Common myeloid progenitor, CD34-positive (primary cell): ENCODE measurements around the gene TNFSF13.

Experiments
- CTCF ChIA-PET: fragments of 350-600 bp; sonication (Branson Sonifier 250); formaldehyde crosslinking; loops from one replicate; lab custom pipeline; 2021; ENCODE audit warnings: antibody characterized with exemption; lab: Charles Lee
- POLR2A ChIA-PET: fragments of 350-600 bp; sonication (Branson Sonifier 250); formaldehyde crosslinking; loops from one replicate; lab custom pipeline; 2021; ENCODE audit warnings: antibody characterized with exemption; lab: Charles Lee
- DNase-seq, 3 donors: peaks; one replicate each; pipeline versions ENCODE4 v3.0.0 to v3.0.0-alpha.2; 2013
- H3K27ac ChIP-seq, 2 experiments: 1 replicate in 1 of 2; 2 replicates in 1 of 2; pipeline ENCODE4 v1.7.0; 2013; ENCODE audit warnings: inconsistent platforms in 2 of 2, low read length in 2 of 2, mild to moderate bottlenecking in 2 of 2, low read depth in 1 of 2, moderate library complexity in 1 of 2; ENCODE audit not compliant: severe bottlenecking in 2 of 2, insufficient read depth in 1 of 2, poor library complexity in 1 of 2
- H3K27me3 ChIP-seq, 5 experiments: replicated peaks in 2 of 5; 1 replicate in 3 of 5; 2 replicates in 2 of 5; pipeline versions ENCODE4 v1.6.1 to v1.7.0; 2013; ENCODE audit warnings: low read length in 4 of 5, mild to moderate bottlenecking in 2 of 5, moderate library complexity in 2 of 5, inconsistent platforms in 1 of 5; ENCODE audit not compliant: insufficient read depth in 5 of 5, control insufficient read depth in 4 of 5
- H3K36me3 ChIP-seq, 4 experiments: 1 replicate in 2 of 4; 2 replicates in 2 of 4; pipeline versions ENCODE4 v1.6.1 to v1.7.0; 2013; ENCODE audit warnings: low read length in 3 of 4, control low read depth in 1 of 4, mild to moderate bottlenecking in 1 of 4; ENCODE audit not compliant: control insufficient read depth in 4 of 4, insufficient read depth in 4 of 4
- H3K4me1 ChIP-seq, 4 experiments: 1 replicate in 3 of 4; 2 replicates in 1 of 4; pipeline versions ENCODE4 v1.6.1 to v1.7.1; 2013; ENCODE audit warnings: low read length in 3 of 4, mild to moderate bottlenecking in 3 of 4, control low read depth in 1 of 4, inconsistent platforms in 1 of 4, moderate library complexity in 1 of 4; ENCODE audit not compliant: control insufficient read depth in 4 of 4, insufficient read depth in 4 of 4; ENCODE audit errors: control extremely low read depth in 1 of 4
- H3K4me3 ChIP-seq, 7 experiments: 1 replicate in 4 of 7; 2 replicates in 3 of 7; pipeline versions ENCODE4 v1.5.1 to v1.7.0; 2013; ENCODE audit warnings: mild to moderate bottlenecking in 7 of 7, low read length in 6 of 7, moderate library complexity in 6 of 7, inconsistent platforms in 2 of 7, low read depth in 2 of 7, control low read depth in 1 of 7; ENCODE audit not compliant: insufficient read depth in 4 of 7, control insufficient read depth in 1 of 7; ENCODE audit errors: extremely low read depth in 1 of 7
- H3K9me3 ChIP-seq, 5 experiments: 1 replicate in 4 of 5; 2 replicates in 1 of 5; pipeline versions ENCODE4 v1.6.1 to v1.7.1; 2013; ENCODE audit warnings: low read length in 4 of 5, mild to moderate bottlenecking in 2 of 5, inconsistent platforms in 1 of 5, low read depth in 1 of 5, moderate library complexity in 1 of 5; ENCODE audit not compliant: control insufficient read depth in 4 of 5, insufficient read depth in 2 of 5; ENCODE audit errors: control extremely low read depth in 1 of 5
- WGBS: methylation state at CpG from one replicate; pipeline ENCODE4 v1.1.5; 2013; ENCODE audit not compliant: insufficient coverage; 5-methylcytosine and 5-hydroxymethylcytosine counted together

Gene TNFSF13

DNA sequence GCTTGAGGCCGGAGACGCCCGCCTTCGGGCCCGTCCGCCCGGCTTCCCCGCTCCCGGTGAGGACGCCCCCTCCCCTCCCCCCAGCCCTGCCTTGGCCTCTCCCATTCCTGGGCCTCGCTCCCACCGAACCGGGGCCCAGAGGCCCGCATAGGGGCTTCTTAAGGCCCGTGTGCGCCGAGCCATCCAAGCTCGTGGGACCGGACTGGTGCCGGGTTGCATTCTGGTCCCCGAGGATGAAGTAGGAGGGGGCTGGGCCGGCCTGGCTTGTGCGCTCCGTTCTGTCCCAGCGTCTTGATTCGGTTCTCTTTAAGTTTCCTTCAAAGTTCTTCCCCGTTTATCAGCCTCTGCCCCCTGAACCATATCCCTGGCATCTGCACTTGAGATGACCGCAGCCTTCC, 3.7 kb downstream of the TNFSF13 start:
- H3K27me3 ChIP-seq = no peaks in the 10 kb centered on the region
- H3K4me3 ChIP-seq = peak overlapping the region; percentile 65 to 84 (median 77)
- CTCF ChIA-PET = interaction anchor here (1.1 to 21.7 kb wide), 4 partner anchors 9 to 47 kb away, joined by 3 to 515 read pairs (median 28); partner anchors contain the start of gene MPDU1
- peaks cover 5 to 34% (median 19%) of the 10 kb centered on the region in 4 experiments for H3K36me3 ChIP-seq
- 1% methylated on average over 27 of the region's 28 CpGs for WGBS
- H3K4me1 ChIP-seq = peaks cover 13 to 60% (median 51%) of the 10 kb centered on the region in 4 experiments
- POLR2A ChIA-PET = interaction anchor here (0.9 to 5.4 kb wide), 2 partner anchors 10 to 48 kb away, joined by 6 to 45 read pairs; no protein-coding TSS in a partner anchor
- DNase-seq = peak in 1 of 3 donors; percentile 27
- H3K9me3 ChIP-seq = no peaks in the 10 kb centered on the region
- H3K27ac ChIP-seq = peak overlapping the region; percentile 70 to 89

DNA sequence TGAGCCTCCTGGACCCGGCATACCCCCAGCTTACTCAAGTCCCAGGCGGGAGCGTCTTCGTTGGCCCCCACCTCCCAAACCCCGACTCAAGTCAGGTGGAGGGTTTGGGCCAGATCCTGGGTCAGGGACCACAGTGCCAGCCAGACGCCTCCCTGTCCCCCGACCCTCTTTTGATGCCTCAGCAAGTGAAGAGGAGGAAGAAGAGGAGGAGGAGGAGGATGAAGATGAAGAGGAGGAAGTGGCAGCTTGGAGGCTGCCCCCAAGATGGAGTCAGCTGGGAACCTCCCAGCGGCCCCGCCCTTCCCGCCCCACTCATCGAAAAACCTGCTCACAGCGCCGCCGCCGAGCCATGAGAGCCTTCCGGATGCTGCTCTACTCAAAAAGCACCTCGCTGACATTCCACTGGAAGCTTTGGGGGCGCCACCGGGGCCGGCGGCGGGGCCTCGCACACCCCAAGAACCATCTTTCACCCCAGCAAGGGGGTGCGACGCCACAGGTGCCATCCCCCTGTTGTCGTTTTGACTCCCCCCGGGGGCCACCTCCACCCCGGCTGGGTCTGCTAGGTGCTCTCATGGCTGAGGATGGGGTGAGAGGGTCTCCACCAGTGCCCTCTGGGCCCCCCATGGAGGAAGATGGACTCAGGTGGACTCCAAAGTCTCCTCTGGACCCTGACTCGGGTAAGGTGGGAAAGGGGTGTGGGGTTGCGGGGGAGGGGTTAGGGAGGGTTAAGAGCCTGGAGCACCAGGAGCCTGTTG, 4.7 kb downstream of the TNFSF13 start:
- Histone ChIP-seq H3K4me1 (peaks cover 13 to 50% (median 40%) of the 10 kb centered on the region in 4 experiments), H3K27ac (peak overlapping the region in 1 of 2 experiments; percentile 89), H3K36me3 (peaks cover 5 to 40% (median 21%) of the 10 kb centered on the region in 4 experiments), H3K9me3 (no peaks in the 10 kb centered on the region), H3K4me3 (peak overlapping the region in 4 of 7 experiments; percentile 74 to 84 (median 80)), H3K27me3 (no peaks in the 10 kb centered on the region)
- no peak for DNase-seq
- CTCF ChIA-PET = interaction anchor here (0.8 to 21.7 kb wide), 4 partner anchors 8 to 48 kb away, joined by 3 to 515 read pairs (median 3); partner anchors contain the start of gene SOX15
- POLR2A ChIA-PET = no interaction called here
- WGBS = 93% methylated on average over 25 of the region's 30 CpGs

DNA sequence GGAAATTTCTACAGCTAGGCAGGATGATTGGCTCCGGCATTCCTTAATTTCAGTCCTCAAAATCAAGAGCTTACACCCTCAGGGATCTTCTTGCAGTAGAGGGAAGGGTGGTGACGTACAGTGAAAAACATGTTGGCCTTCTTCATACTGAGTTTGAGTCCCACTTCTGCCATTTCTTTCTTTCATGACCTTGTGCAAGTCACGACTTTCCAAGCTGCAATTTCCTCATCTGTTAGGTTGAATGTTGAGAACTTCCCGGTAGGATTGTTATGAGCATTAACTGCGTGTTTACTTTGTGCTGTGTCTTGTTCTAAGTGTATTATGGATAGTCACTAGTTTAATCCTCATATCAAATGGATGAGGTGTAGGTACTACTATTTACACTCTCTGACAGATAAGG, 11.0 kb downstream of the TNFSF13 start:
- Histone ChIP-seq H3K9me3 (no peaks in the 10 kb centered on the region), H3K27me3 (no peaks in the 10 kb centered on the region), H3K4me1 (peaks cover 10 to 20% (median 14%) of the 10 kb centered on the region in 4 experiments), H3K27ac (no peak overlapping the region), H3K4me3 (no peak overlapping the region), H3K36me3 (peaks cover 8 to 62% (median 42%) of the 10 kb centered on the region in 4 experiments)
- no peak for DNase-seq
- ChIA-PET POLR2A (interaction anchor here (0.6 kb wide), 1 partner anchor 208 kb away, joined by 5 read pairs; no protein-coding TSS in a partner anchor), CTCF (interaction anchor here (0.6 to 3.5 kb wide), 8 partner anchors 9 to 214 kb away, joined by 3 to 25 read pairs (median 4); partner anchors contain the start of genes SENP3, SOX15 and TNFSF13)
- WGBS = 86% methylated on average over 2 of the region's 5 CpGs

DNA sequence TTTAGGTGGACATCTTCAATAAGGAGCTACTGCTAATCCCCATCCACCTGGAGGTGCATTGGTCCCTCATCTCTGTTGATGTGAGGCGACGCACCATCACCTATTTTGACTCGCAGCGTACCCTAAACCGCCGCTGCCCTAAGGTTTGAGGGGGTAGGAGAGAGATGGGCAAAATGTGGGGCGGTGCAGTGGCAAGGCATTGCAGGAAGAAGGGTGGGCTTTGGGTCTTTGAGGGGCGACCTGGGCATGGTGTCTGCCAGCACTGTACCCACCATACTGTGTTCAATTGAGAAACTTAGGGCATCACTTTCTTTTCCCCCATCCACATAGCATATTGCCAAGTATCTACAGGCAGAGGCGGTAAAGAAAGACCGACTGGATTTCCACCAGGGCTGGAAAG, 11.8 kb downstream of the TNFSF13 start:
- Histone ChIP-seq H3K27ac (no peak overlapping the region), H3K36me3 (peaks cover 13 to 62% (median 43%) of the 10 kb centered on the region in 4 experiments), H3K27me3 (no peaks in the 10 kb centered on the region), H3K9me3 (no peaks in the 10 kb centered on the region), H3K4me3 (no peak overlapping the region), H3K4me1 (peaks cover 16 to 28% (median 22%) of the 10 kb centered on the region in 4 experiments)
- no peak for DNase-seq
- POLR2A ChIA-PET = no interaction called here
- WGBS = 97% methylated on average over 6 of the region's 10 CpGs
- CTCF ChIA-PET = interaction anchor here (1.1 to 3.5 kb wide), 6 partner anchors 9 to 215 kb away, joined by 3 to 25 read pairs (median 4); partner anchors contain the start of genes SENP3, SOX15 and TNFSF13

DNA sequence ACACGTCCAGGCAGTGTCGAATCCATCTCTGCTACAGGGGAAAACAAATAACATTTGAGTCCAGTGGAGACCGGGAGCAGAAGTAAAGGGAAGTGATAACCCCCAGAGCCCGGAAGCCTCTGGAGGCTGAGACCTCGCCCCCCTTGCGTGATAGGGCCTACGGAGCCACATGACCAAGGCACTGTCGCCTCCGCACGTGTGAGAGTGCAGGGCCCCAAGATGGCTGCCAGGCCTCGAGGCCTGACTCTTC, 13.7 kb downstream of the TNFSF13 start:
- no peak for DNase-seq
- Histone ChIP-seq H3K9me3 (no peaks in the 10 kb centered on the region), H3K4me1 (peaks cover 17 to 47% (median 29%) of the 10 kb centered on the region in 4 experiments), H3K27ac (peak overlapping the region; percentile 74 to 92), H3K27me3 (no peaks in the 10 kb centered on the region), H3K4me3 (peak overlapping the region in 6 of 7 experiments; percentile 70 to 96 (median 86)), H3K36me3 (peaks cover 18 to 70% (median 50%) of the 10 kb centered on the region in 4 experiments)
- CTCF ChIA-PET = interaction anchor here (0.6 to 3.5 kb wide), 3 partner anchors 11 to 20 kb away, joined by 3 to 25 read pairs (median 3); partner anchors contain the start of gene SENP3
- POLR2A ChIA-PET = interaction anchor here (0.6 to 4.6 kb wide), 5 partner anchors 10 to 459 kb away, joined by 3 to 40 read pairs (median 4); partner anchors contain the start of gene MPDU1
- WGBS = 0% methylated on average over 10 of the region's 11 CpGs

DNA sequence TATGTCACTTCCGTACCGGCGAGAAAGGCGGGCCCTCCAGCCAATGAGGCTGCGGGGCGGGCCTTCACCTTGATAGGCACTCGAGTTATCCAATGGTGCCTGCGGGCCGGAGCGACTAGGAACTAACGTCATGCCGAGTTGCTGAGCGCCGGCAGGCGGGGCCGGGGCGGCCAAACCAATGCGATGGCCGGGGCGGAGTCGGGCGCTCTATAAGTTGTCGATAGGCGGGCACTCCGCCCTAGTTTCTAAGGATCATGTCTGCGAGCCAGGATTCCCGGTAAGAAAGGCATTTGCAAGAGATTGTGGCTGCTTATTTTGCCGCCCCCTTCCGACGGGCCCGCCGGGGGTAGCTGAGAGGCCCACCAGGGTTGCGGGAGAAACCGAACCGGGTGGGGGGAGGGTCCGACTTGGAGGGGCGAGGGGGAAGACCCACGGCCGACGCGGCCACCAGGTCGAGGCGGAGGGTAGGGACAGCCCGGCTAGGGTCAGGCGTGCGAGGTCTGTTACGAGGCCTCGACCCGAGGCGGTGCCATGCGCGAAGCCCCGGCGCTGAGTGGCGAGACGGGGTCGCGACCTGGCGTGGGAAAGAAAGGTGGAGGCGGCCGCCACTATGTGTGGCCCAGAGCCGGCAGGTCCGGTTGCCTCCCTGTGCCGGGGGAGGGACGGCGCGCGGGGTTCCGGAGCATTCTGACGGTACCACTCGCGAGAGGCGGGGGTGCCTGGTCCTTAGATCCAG, 14.2 kb downstream of the TNFSF13 start:
- Histone ChIP-seq H3K4me1 (peaks cover 17 to 52% (median 33%) of the 10 kb centered on the region in 4 experiments), H3K27me3 (no peaks in the 10 kb centered on the region), H3K27ac (peak overlapping the region; percentile 83 to 94), H3K9me3 (no peaks in the 10 kb centered on the region), H3K4me3 (peak overlapping the region; percentile 86 to 100 (median 93)), H3K36me3 (peaks cover 20 to 70% (median 54%) of the 10 kb centered on the region in 4 experiments)
- DNase-seq = peak; percentile 99 to 100 (median 100)
- WGBS = 0% methylated on average over 72 of the region's 73 CpGs
- CTCF ChIA-PET = interaction anchor here (3.5 kb wide), 1 partner anchor 12 kb away, joined by 25 read pairs; the partner anchor contains the start of gene SENP3
- POLR2A ChIA-PET = interaction anchor here (0.5 to 4.6 kb wide), 8 partner anchors 8 to 132 kb away, joined by 3 to 40 read pairs (median 4); partner anchors contain the start of gene MPDU1
